ENCODE results near the gene DGKQ. TPM values are rescaled to one million over a fixed set of nuclear protein-coding genes. Genes with fewer than 3 reads are reported as not detected.

Gene DGKQ
- total RNA-seq, 1 donor from 2014 or later = 5.1 TPM

- Histone ChIP-seq H3K4me1 (peaks cover 47% of the 10 kb centered on the region), H3K79me2 (ENCODE audit: low read depth) (peaks cover 22% of the 10 kb centered on the region), H3K9me3 (ENCODE audit: low read depth) (no peaks in the 10 kb centered on the region), H3K27me3 (no peaks in the 10 kb centered on the region), H4K20me1 (ENCODE audit: low read depth) (peaks cover 68% of the 10 kb centered on the region), H3K4me2 (no peak overlapping the region), H3K36me3 (no peaks in the 10 kb centered on the region), H3K27ac (no peak overlapping the region), H2AFZ (replicated peaks) (no peak overlapping the region), H3K4me3 (no peak overlapping the region), H3F3A (ENCODE audit: low read depth) (peaks cover 18% of the 10 kb centered on the region), H3K9ac (no peak overlapping the region)
- Mint-ChIP-seq H3K4me1 (peaks cover 18% of the 10 kb centered on the region), H3K4me3 (no peak overlapping the region), H3K27ac (no peak overlapping the region), H3K36me3 (no peaks in the 10 kb centered on the region), H3K27me3 (ENCODE audit: insufficient read depth, low read depth) (peaks cover 7% of the 10 kb centered on the region), H3K9me3 (no peaks in the 10 kb centered on the region)
- TF ChIP-seq EZH2 (IDR thresholded peaks at IDR 0.05) = no peak
- no peak for TF ChIP-seq CTCF (IDR thresholded peaks at IDR 0.05)
- no peak for TF ChIP-seq EZH2phosphoT487 (IDR thresholded peaks at IDR 0.05)
- peak; percentile 43 for DNase-seq (ENCODE audit: low spot score)
These were observed 45.0 kb upstream of the DGKQ start for GRCh38 chr4:1018147-1019020.

GRCh38 chr4:1017706-1018105 is 44.3 kb upstream of the DGKQ start:
- peaks cover 75% of the 10 kb centered on the region for H4K20me1 ChIP-seq (ENCODE audit: low read depth)
- H3K36me3 ChIP-seq = no peaks in the 10 kb centered on the region
- peaks cover 47% of the 10 kb centered on the region for H3K4me1 ChIP-seq
- Mint-ChIP-seq H3K4me3 (no peak overlapping the region), H3K27me3 (ENCODE audit: insufficient read depth, low read depth) (peaks cover 10% of the 10 kb centered on the region), H3K36me3 (no peaks in the 10 kb centered on the region), H3K27ac (no peak overlapping the region), H3K4me1 (peaks cover 18% of the 10 kb centered on the region), H3K9me3 (no peaks in the 10 kb centered on the region)
- H3K4me2 ChIP-seq = no peak overlapping the region
- H3K4me3 ChIP-seq = no peak overlapping the region
- H3F3A ChIP-seq (ENCODE audit: low read depth) = peaks cover 25% of the 10 kb centered on the region
- no peak overlapping the region for H3K9ac ChIP-seq
- H2AFZ ChIP-seq (replicated peaks) = no peak overlapping the region
- no peak for TF ChIP-seq EZH2 (IDR thresholded peaks at IDR 0.05)
- no peak for TF ChIP-seq CTCF (IDR thresholded peaks at IDR 0.05)
- no peak for TF ChIP-seq EZH2phosphoT487 (IDR thresholded peaks at IDR 0.05)
- H3K27me3 ChIP-seq = peaks cover 5% of the 10 kb centered on the region
- DNase-seq (ENCODE audit: low spot score) = no peak
- H3K27ac ChIP-seq = no peak overlapping the region
- H3K79me2 ChIP-seq (ENCODE audit: low read depth) = peaks cover 22% of the 10 kb centered on the region
- no peaks in the 10 kb centered on the region for H3K9me3 ChIP-seq (ENCODE audit: low read depth)

GRCh38 chr4:1017211-1017610 is 43.8 kb upstream of the DGKQ start:
- Histone ChIP-seq H3K27ac (no peak overlapping the region), H2AFZ (replicated peaks) (no peak overlapping the region), H3K4me1 (peaks cover 47% of the 10 kb centered on the region), H3K36me3 (no peaks in the 10 kb centered on the region), H3K9ac (no peak overlapping the region), H3F3A (ENCODE audit: low read depth) (peaks cover 30% of the 10 kb centered on the region), H3K79me2 (ENCODE audit: low read depth) (peaks cover 22% of the 10 kb centered on the region), H3K4me2 (no peak overlapping the region), H3K27me3 (peaks cover 10% of the 10 kb centered on the region), H3K4me3 (no peak overlapping the region), H4K20me1 (ENCODE audit: low read depth) (peaks cover 80% of the 10 kb centered on the region), H3K9me3 (ENCODE audit: low read depth) (no peaks in the 10 kb centered on the region)
- no peak overlapping the region for H3K4me3 Mint-ChIP-seq
- H3K27ac Mint-ChIP-seq = no peak overlapping the region
- H3K36me3 Mint-ChIP-seq = no peaks in the 10 kb centered on the region
- peaks cover 18% of the 10 kb centered on the region for H3K4me1 Mint-ChIP-seq
- no peak for TF ChIP-seq EZH2phosphoT487 (IDR thresholded peaks at IDR 0.05)
- no peak for TF ChIP-seq CTCF (IDR thresholded peaks at IDR 0.05)
- no peak for TF ChIP-seq EZH2 (IDR thresholded peaks at IDR 0.05)
- peaks cover 12% of the 10 kb centered on the region for H3K27me3 Mint-ChIP-seq (ENCODE audit: insufficient read depth, low read depth)
- no peaks in the 10 kb centered on the region for H3K9me3 Mint-ChIP-seq
- DNase-seq (ENCODE audit: low spot score) = no peak
